ENCODE measurements around the gene SCTR.

The SCTR gene

DNA sequence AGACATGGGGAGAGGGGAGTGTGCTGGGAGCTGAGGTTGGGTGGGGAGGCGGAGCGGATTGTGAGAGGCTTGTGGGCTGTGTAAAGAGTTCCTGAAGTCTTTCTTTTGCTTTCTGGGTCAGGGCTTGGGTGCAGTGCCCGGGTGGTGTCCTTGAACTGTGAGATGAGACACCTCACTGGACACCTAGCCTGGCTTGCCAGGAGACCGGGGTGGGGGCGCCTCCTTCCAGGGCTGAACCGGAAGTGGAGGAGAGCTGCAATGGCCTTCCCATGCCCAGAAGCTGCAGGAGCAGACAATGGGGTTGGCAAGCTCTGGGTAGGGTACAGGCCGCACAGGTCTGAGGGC, 88.4 kb downstream of the SCTR start:
- TF ChIP-seq, protein P1, sequence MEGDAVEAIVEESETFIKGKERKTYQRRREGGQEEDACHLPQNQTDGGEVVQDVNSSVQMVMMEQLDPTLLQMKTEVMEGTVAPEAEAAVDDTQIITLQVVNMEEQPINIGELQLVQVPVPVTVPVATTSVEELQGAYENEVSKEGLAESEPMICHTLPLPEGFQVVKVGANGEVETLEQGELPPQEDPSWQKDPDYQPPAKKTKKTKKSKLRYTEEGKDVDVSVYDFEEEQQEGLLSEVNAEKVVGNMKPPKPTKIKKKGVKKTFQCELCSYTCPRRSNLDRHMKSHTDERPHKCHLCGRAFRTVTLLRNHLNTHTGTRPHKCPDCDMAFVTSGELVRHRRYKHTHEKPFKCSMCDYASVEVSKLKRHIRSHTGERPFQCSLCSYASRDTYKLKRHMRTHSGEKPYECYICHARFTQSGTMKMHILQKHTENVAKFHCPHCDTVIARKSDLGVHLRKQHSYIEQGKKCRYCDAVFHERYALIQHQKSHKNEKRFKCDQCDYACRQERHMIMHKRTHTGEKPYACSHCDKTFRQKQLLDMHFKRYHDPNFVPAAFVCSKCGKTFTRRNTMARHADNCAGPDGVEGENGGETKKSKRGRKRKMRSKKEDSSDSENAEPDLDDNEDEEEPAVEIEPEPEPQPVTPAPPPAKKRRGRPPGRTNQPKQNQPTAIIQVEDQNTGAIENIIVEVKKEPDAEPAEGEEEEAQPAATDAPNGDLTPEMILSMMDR (conservative IDR thresholded peaks at IDR 0.05; ENCODE audit: low read depth, low read length): no peak
- no peak for DNase-seq (ENCODE audit: low read depth)
- no peak overlapping the region for H3K4me3 ChIP-seq (ENCODE audit: low read depth, low read length)

DNA sequence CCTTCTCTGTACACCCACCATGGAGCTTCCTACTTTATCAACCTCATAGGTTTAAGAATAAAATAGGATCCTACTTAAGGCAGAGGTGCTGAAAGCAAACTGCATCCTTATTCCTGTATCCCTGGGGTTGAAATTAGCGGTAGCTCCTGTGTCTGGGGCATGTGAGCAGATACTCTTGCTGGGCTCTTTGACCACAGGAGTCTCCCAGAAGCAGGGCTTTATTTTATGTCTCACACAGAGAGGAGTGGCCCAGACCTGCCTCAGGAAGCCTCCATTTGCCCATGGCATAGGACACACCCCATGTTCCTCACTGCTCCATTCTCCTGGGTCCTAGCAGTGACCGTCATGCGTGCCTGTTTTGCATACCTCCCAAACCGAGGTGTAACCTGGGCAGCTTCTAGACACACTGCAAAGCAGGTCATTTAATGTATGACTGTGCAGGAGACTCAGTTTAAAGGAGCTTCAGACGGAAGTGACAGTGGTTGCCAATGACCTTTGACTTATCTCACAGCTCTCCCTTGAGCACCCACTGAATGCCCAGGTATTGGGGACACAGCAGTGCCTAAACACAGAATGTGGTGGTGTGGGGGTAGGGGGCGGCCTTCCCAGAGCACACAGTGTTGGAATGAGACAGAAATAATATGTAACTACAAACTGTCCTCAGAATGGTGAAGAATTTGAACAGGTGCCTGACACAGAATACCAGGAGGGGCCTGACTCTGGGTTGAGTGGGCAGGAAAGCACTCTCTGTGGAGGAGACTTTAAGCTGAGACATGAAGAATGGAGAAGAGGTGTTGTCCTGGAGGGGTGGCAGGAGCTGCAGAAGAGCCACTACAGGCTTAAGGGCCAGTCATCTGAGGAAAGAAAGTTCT, 89.0 kb downstream of the SCTR start:
- TF ChIP-seq, protein P1 (conservative IDR thresholded peaks at IDR 0.05; ENCODE audit: low read depth, low read length): no peak
- no peak for DNase-seq (ENCODE audit: low read depth)
- H3K4me3 ChIP-seq (ENCODE audit: low read depth, low read length): no peak overlapping the region

DNA sequence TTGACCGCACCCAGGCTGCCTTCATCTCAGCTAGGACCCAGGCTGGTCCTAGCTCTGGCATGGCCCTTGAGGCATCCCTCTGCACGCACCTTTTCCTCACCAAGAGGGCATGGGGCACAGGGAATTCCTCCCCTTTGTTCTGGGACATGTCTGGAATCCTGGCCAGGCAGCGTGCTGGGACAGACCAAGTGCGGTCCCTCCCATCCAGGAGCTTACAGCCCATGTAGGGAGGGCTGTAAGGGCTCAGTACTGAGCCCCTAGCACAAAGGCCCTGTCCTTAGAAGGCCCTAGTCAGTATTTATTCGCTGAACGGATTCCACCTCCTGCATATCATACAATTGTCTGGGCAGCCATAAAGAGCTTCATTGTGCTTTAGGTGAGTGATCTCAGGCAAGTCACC, 89.6 kb downstream of the SCTR start:
- no peak overlapping the region for H3K4me3 ChIP-seq (ENCODE audit: low read depth, low read length)
- TF ChIP-seq, protein P1 (conservative IDR thresholded peaks at IDR 0.05; ENCODE audit: low read depth, low read length): no peak
- no peak for DNase-seq (ENCODE audit: low read depth)

DNA sequence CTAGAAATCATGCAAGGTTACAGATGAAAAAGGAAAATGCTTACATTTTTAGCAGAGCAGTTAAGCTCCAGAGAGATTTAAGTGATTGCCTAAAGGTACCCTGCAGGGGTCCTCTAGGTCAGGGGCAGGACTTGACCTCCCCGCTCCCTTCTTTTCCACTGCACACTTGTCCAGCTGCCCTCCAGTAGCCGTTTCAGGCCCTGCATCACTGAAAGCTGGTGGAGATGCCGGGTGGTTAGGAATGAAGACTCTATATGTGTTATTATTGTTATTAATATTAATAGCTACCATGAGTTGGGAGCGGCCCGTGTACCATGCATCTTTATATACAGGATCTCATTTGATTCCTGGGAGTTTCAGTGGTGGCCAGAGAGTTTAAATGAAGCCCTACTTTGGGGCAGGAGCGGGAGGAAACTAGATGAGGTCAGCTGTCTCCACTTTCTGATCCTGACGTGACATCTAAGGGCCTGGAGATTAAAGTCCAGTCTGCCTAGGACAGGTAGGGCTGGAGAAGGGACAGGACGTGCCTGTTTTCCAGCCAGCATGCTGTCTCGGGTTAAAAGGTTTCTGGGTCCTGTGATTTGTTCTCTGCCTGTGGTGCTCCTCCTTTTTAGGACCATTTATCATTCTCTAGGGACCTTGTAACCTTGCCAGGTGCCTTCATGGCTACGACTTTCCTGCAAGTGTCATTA, 90.5 kb downstream of the SCTR start:
- no peak for DNase-seq (ENCODE audit: low read depth)
- TF ChIP-seq, protein P1 (conservative IDR thresholded peaks at IDR 0.05; ENCODE audit: low read depth, low read length): no peak
- H3K4me3 ChIP-seq (ENCODE audit: low read depth, low read length): no peak overlapping the region

DNA sequence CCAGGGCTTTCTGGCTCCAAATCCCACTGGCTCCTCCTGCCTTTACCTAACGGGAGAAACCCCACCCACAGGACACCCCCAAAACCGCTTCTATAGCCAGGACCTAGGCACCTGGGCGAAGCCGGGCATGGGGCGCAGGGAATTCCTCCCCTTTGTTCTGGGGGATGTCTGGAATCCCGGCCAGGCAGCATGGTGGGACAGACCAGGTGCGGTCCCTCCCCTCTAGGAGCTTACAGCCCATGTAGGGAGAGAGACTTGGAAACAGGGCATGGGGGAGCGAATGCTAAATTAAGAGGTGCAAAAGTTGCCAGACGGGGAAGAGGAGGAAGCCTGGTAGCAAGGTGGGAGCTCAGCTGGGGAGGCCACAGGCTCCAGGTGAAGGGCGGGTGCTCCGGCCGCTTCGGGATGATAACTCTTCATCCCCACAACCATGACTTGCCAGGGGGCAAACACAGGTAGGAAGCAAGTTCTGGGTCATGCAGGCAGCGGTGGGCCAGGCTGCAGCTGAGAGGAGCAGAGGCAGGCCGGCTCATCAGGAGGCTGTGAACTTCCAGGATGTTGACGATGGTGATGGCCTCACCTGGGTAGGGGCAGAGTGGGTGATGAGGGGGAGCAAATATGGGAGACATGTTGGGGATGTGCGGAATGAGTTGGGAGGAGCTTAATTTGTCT, 91.3 kb downstream of the SCTR start:
- H3K4me3 ChIP-seq (ENCODE audit: low read depth, low read length): peak overlapping the region; percentile 60

DNA sequence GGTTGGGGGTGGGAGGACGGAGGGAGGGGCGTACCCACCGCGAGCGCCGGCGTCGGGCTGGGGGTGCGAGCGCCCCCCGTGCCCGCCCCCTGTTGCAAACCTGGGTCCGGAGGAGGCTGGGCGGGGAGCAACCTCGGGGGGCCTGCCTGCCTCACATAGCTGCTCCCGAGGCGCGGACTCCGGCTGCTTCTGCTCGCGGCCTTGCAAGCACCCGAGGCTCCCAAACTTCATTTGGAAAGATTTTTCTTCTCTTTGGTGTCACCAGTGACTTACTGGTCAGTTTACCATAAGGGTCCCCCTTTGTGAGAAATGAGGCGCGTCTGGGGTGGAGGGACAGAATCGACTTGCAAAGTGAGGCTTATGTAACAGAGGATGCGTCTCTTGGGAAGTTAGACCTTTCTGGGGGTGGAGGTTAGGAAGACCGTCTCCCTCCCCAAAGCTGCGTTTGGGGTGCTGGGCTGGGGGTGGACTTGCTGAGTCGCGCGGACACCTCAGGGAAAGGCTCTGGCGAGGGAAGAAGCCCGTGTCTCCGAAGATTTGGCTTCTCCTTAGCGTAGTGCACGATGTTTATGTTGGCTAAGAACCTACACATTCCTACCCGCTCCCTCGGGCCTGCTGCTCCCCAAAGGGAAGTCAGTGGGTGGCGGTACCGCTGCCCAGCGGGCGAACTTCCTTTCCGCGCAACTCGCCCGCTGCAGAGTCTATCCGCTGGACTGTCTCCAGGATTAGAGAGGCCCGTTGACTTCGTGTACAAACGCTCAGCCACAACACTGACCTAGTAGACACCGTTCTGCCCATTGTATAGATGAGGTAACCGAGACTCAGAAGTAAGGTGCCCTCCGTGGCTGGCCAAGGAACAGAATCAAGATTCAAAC, 92.1 kb downstream of the SCTR start:
- H3K4me3 ChIP-seq (ENCODE audit: low read depth, low read length): peak overlapping the region; percentile 60
- peak; percentile 95 for DNase-seq (ENCODE audit: low read depth)
- TF ChIP-seq, protein P1 (conservative IDR thresholded peaks at IDR 0.05; ENCODE audit: low read depth, low read length): no peak

More for the DNA sequence above, 91.3 kb downstream of the SCTR start:
- TF ChIP-seq, protein P1 (conservative IDR thresholded peaks at IDR 0.05; ENCODE audit: low read depth, low read length): no peak
- no peak for DNase-seq (ENCODE audit: low read depth)
